IMR-90 (cell line): Measurements from ENCODE around the gene COX8A. TPM values are rescaled to one million over a fixed set of nuclear protein-coding genes. Genes with fewer than 3 reads are reported as not detected.

Experiments used
- ATAC-seq: fragments of 200-7000 bp; cut with Tn5 transposase; 2 replicates; pipeline ENCODE4 v1.9.1; 2020; ENCODE audit warnings: low read depth, mild to moderate bottlenecking, moderate library complexity
- BruUV-seq: library from RNA; stranded (reverse); fragments of 400-500 nt; replicated peaks from 2 replicates; lab custom pipeline; 2021; lab: Mats Ljungman, UMichigan
- CTCF ChIA-PET: fragments of 300-600 bp; formaldehyde crosslinking; extraction: SDS; loops from one replicate; lab custom pipeline; 2021; ENCODE audit warnings: antibody characterized with exemption; lab: Yijun Ruan, JAX
- POLR2A ChIA-PET: fragments of 300-600 bp; sonication (Branson Sonifier 250); formaldehyde crosslinking; loops from one replicate; lab custom pipeline; 2022; ENCODE audit warnings: antibody characterized with exemption; ENCODE audit not compliant: unreplicated experiment; lab: Charles Lee
- DNase-seq: peaks from one replicate; pipeline ENCODE4 v3.0.0; 2013
- H2AFZ ChIP-seq: replicated peaks from 2 replicates; pipeline ENCODE3; 2013; ENCODE audit warnings: low read length, mild to moderate bottlenecking; ENCODE audit not compliant: poor library complexity
- H2AK5ac ChIP-seq: 2 replicates; pipeline ENCODE4 v1.6.1; 2013; ENCODE audit warnings: low read depth, low read length, inconsistent platforms
- H2AK9ac ChIP-seq: replicated peaks from 2 replicates; pipeline ENCODE3; 2013; ENCODE audit warnings: mild to moderate bottlenecking, low read depth, low read length, moderate library complexity; ENCODE audit not compliant: poor library complexity
- H2BK120ac ChIP-seq: 2 replicates; pipeline ENCODE4 v1.6.1; 2013; ENCODE audit warnings: low read depth, low read length, inconsistent platforms
- H2BK15ac ChIP-seq: 3 replicates; pipeline ENCODE4 v1.6.1; 2013; ENCODE audit warnings: low read depth, low read length, inconsistent platforms
- H2BK20ac ChIP-seq: 2 replicates; pipeline ENCODE4 v1.6.1; 2013; ENCODE audit warnings: low read depth, mild to moderate bottlenecking, inconsistent platforms, low read length, moderate library complexity
- H2BK5ac ChIP-seq: 2 replicates; pipeline ENCODE4 v1.6.1; 2013; ENCODE audit warnings: mild to moderate bottlenecking, low read depth, low read length, inconsistent platforms; ENCODE audit not compliant: poor library complexity, severe bottlenecking
- H3K14ac ChIP-seq: replicated peaks from 2 replicates; pipeline ENCODE4 v1.6.1; 2013; ENCODE audit warnings: low read depth, low read length, inconsistent platforms
- H3K18ac ChIP-seq: 2 replicates; pipeline ENCODE4 v1.6.1; 2013; ENCODE audit warnings: low read depth, low read length, control low read depth
- H3K23ac ChIP-seq: 2 replicates; pipeline ENCODE4 v1.6.1; 2013; ENCODE audit warnings: low read depth, low read length, inconsistent platforms
- H3K27ac ChIP-seq: 2 replicates; pipeline ENCODE4 v1.5.1; 2013; ENCODE audit warnings: mild to moderate bottlenecking, control low read depth, low read length; ENCODE audit not compliant: insufficient read depth
- H3K27me3 ChIP-seq: 2 replicates; pipeline ENCODE4 v1.6.1; 2013; ENCODE audit warnings: low read length; ENCODE audit not compliant: control insufficient read depth, insufficient read depth
- H3K36me3 ChIP-seq: 2 replicates; pipeline ENCODE4 v1.6.1; 2013; ENCODE audit warnings: low read length, mixed read lengths; ENCODE audit not compliant: control insufficient read depth, insufficient read depth
- H3K4ac ChIP-seq: 2 replicates; pipeline ENCODE4 v1.6.1; 2013; ENCODE audit warnings: low read depth, low read length, inconsistent platforms
- H3K4me1 ChIP-seq: 2 replicates; pipeline ENCODE4 v1.6.1; 2013; ENCODE audit warnings: low read length, mixed read lengths; ENCODE audit not compliant: control insufficient read depth, insufficient read depth
- H3K4me2 ChIP-seq: 2 replicates; pipeline ENCODE4 v1.6.1; 2013; ENCODE audit warnings: low read depth, mild to moderate bottlenecking, control low read depth, low read length, moderate library complexity
- H3K4me3 ChIP-seq: 2 replicates; pipeline ENCODE4 v1.5.1; 2013; ENCODE audit warnings: low read depth, mild to moderate bottlenecking, control low read depth, low read length, moderate library complexity; ENCODE audit not compliant: insufficient read depth
- H3K56ac ChIP-seq: 2 replicates; pipeline ENCODE4 v1.6.1; 2013; ENCODE audit warnings: low read length, inconsistent platforms; ENCODE audit not compliant: insufficient read depth; ENCODE audit errors: extremely low read depth
- H3K79me1 ChIP-seq, 2 experiments: 2 replicates each; pipeline ENCODE4 v1.6.1; 2013; ENCODE audit warnings: low read length in 2 of 2, inconsistent platforms in 1 of 2, low read depth in 1 of 2
- H3K9ac ChIP-seq: 2 replicates; pipeline ENCODE4 v1.6.1; 2013; ENCODE audit warnings: low read depth, low read length, control low read depth
- H3K9me1 ChIP-seq: 2 replicates; pipeline ENCODE4 v1.6.1; 2013; ENCODE audit warnings: low read length, inconsistent platforms; ENCODE audit not compliant: insufficient read depth
- H3K9me3 ChIP-seq: 2 replicates; pipeline ENCODE4 v1.6.1; 2013; ENCODE audit warnings: low read length; ENCODE audit not compliant: control insufficient read depth, insufficient read depth
- H4K20me1 ChIP-seq: 2 replicates; pipeline ENCODE4 v1.6.1; 2013; ENCODE audit warnings: low read length, inconsistent platforms; ENCODE audit not compliant: insufficient read depth
- H4K5ac ChIP-seq: 2 replicates; pipeline ENCODE4 v1.6.1; 2013; ENCODE audit warnings: mild to moderate bottlenecking, low read depth, low read length, control low read depth
- H4K8ac ChIP-seq, 2 experiments: 2 replicates each; pipeline ENCODE4 v1.6.1; 2013; ENCODE audit warnings: low read depth in 2 of 2, low read length in 2 of 2, control low read depth in 1 of 2, inconsistent platforms in 1 of 2
- H4K91ac ChIP-seq: 2 replicates; pipeline ENCODE4 v1.6.1; 2013; ENCODE audit warnings: low read depth, low read length, inconsistent platforms; ENCODE audit not compliant: insufficient read depth
- BHLHE40 ChIP-seq: fragments of 150-350 bp; IDR thresholded peaks from 2 replicates; pipeline ENCODE4 v1.6.1; 2016; ENCODE audit warnings: mild to moderate bottlenecking, low read depth, low read length
- CEBPB ChIP-seq: IDR thresholded peaks from 2 replicates; pipeline ENCODE4 v1.6.1; 2012; ENCODE audit warnings: low read depth, low read length, improper control_type of control experiment
- CHD1 ChIP-seq: IDR thresholded peaks from 2 replicates; pipeline ENCODE4 v1.6.1; 2012; ENCODE audit warnings: low read depth, low read length, improper control_type of control experiment
- FOS ChIP-seq: fragments of 150-350 bp; IDR thresholded peaks from 2 replicates; pipeline ENCODE4 v1.6.1; 2016; ENCODE audit warnings: low read depth, low read length
- RAD21 ChIP-seq: IDR thresholded peaks from 2 replicates; pipeline ENCODE4 v1.6.1; 2012; ENCODE audit warnings: low read length, improper control_type of control experiment
- RFX5 ChIP-seq: IDR thresholded peaks from 2 replicates; pipeline ENCODE4 v1.8.0; 2012; ENCODE audit warnings: low read depth, mild to moderate bottlenecking, low read length, moderate library complexity
- WGBS, 2 experiments: methylation state at CpG; one replicate each; pipeline versions ENCODE4 v1.1.5 to v1.1.7; 2013; ENCODE audit warnings: missing lambda C conversion rate in 2 of 2; ENCODE audit not compliant: insufficient read length in 1 of 2; ENCODE audit errors: extremely low coverage in 2 of 2; 5-methylcytosine and 5-hydroxymethylcytosine counted together
- dilution Hi-C: fragments of 300-500 bp; cut with HindIII; formaldehyde crosslinking; loops from one replicate; pipeline ENCODE4 v1.14.3; 2018; ENCODE audit warnings: low sequenced_read_pairs; ENCODE audit not compliant: unreplicated experiment
- in situ Hi-C: fragments of 300-500 bp; cut with MboI; formaldehyde crosslinking; loops from 3 replicates; pipeline ENCODE4 v1.14.3; 2019; ENCODE audit warnings: low sequenced_read_pairs, inconsistent platforms, mixed read lengths
- intact Hi-C: fragments of 100-400 bp; cut with micrococcal nuclease; formaldehyde crosslinking; loops from 2 replicates; pipeline ENCODE4 v1.10.0; 2022
- polyA plus RNA-seq, 3 experiments: library from polyadenylated mRNA; depleted of rRNA; stranded (reverse); fragments of >200 nt; gene quantifications; 2 replicates each; pipeline ENCODE4 v1.2.3, GENCODE V29; 2012; ENCODE audit warnings: low replicate concordance in 1 of 3
- total RNA-seq: library from RNA; depleted of rRNA; stranded (reverse); fragments of >200 nt; gene quantifications from 2 replicates; pipeline ENCODE4 v1.2.3, GENCODE V29; 2012
- TF ChIP-seq, protein P1 (sequence below): conservative IDR thresholded peaks from 2 replicates; pipeline ENCODE4 v1.5.1; 2012; ENCODE audit warnings: mild to moderate bottlenecking, low read depth, low read length, improper control_type of control experiment
- TF ChIP-seq, protein P2 (sequence below): fragments of 150-350 bp; IDR thresholded peaks from 2 replicates; pipeline ENCODE4 v1.6.1; 2016; ENCODE audit warnings: low read depth, mild to moderate bottlenecking, low read length, moderate library complexity, borderline replicate concordance

Gene COX8A
- total and polyA plus RNA-seq, 2 of the 4 experiments (the other 2 are of a cell fraction): 250 to 598 TPM

GRCh38 chr11:63929616-63930015 lies 44.8 kb upstream of the COX8A start:
- no peak overlapping the region for H4K8ac ChIP-seq
- in situ Hi-C loops: loop anchor here (25.0 kb wide), 1 partner anchor 442 kb away; the partner anchor contains the start of gene PLAAT5

More at GRCh38 chr11:63929616-63930015, 44.8 kb upstream of the COX8A start:
- no peak overlapping the region for H3K4ac ChIP-seq
- H3K18ac ChIP-seq: no peak overlapping the region
- dilution Hi-C loops: no loop called here
- no peak overlapping the region for H2BK120ac ChIP-seq
- CTCF ChIA-PET: no interaction called here
- H3K4me1 ChIP-seq: no peaks in the 10 kb centered on the region
- no peak overlapping the region for H4K91ac ChIP-seq
- H2BK15ac ChIP-seq: no peak overlapping the region
- no peak overlapping the region for H3K27ac ChIP-seq
- no peak for ATAC-seq
- no peak overlapping the region for H3K23ac ChIP-seq
- no peak overlapping the region for H3K9ac ChIP-seq
- H3K4me3 ChIP-seq: no peak overlapping the region
- H2AK5ac ChIP-seq: no peak overlapping the region
- H3K27me3 ChIP-seq: peaks cover 4% of the 10 kb centered on the region
- H2BK20ac ChIP-seq: no peak overlapping the region
- no peak overlapping the region for H2BK5ac ChIP-seq
- H3K4me2 ChIP-seq: no peak overlapping the region
- H4K20me1 ChIP-seq: no peaks in the 10 kb centered on the region
- POLR2A ChIA-PET: no interaction called here
- no peaks in the 10 kb centered on the region for H3K9me3 ChIP-seq
- no peak overlapping the region for H2AK9ac ChIP-seq
- no peaks in the 10 kb centered on the region for H3K9me1 ChIP-seq
- BruUV-seq: no TSS peak
- H3K36me3 ChIP-seq: no peaks in the 10 kb centered on the region
- no peak overlapping the region for H3K56ac ChIP-seq
- intact Hi-C loops: no loop called here
- TF ChIP-seq RFX5 (no peak), CEBPB (no peak), FOS (no peak), CHD1 (no peak), RAD21 (no peak), BHLHE40 (no peak)
- TF ChIP-seq, protein P1, sequence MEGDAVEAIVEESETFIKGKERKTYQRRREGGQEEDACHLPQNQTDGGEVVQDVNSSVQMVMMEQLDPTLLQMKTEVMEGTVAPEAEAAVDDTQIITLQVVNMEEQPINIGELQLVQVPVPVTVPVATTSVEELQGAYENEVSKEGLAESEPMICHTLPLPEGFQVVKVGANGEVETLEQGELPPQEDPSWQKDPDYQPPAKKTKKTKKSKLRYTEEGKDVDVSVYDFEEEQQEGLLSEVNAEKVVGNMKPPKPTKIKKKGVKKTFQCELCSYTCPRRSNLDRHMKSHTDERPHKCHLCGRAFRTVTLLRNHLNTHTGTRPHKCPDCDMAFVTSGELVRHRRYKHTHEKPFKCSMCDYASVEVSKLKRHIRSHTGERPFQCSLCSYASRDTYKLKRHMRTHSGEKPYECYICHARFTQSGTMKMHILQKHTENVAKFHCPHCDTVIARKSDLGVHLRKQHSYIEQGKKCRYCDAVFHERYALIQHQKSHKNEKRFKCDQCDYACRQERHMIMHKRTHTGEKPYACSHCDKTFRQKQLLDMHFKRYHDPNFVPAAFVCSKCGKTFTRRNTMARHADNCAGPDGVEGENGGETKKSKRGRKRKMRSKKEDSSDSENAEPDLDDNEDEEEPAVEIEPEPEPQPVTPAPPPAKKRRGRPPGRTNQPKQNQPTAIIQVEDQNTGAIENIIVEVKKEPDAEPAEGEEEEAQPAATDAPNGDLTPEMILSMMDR: no peak
- TF ChIP-seq, protein P2, sequence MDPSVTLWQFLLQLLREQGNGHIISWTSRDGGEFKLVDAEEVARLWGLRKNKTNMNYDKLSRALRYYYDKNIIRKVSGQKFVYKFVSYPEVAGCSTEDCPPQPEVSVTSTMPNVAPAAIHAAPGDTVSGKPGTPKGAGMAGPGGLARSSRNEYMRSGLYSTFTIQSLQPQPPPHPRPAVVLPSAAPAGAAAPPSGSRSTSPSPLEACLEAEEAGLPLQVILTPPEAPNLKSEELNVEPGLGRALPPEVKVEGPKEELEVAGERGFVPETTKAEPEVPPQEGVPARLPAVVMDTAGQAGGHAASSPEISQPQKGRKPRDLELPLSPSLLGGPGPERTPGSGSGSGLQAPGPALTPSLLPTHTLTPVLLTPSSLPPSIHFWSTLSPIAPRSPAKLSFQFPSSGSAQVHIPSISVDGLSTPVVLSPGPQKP: no peak
- 73% methylated on average over 5 of the region's 5 CpGs; no CpG with 5 or more reads in 1 of the 2 experiments for WGBS, 2 experiments
- H2AFZ ChIP-seq: no peak overlapping the region
- no peaks in the 10 kb centered on the region for H3K79me1 ChIP-seq
- H4K5ac ChIP-seq: no peak overlapping the region
- no peak overlapping the region for H3K14ac ChIP-seq
- no peak for DNase-seq
